Nephron progenitor cell (in vitro differentiated cells): ENCODE measurements around the gene CDKN2B-AS1.

Experiments
- DNase-seq: peaks from one replicate; pipeline ENCODE4 v3.0.0; 2021
- H3K27ac Mint-ChIP-seq: 2 replicates; pipeline ENCODE4 v1.8.0; 2021; ENCODE audit warnings: mild to moderate bottlenecking, moderate library complexity, mixed read lengths
- H3K27me3 Mint-ChIP-seq: 2 replicates; pipeline ENCODE4 v1.8.0; 2021; ENCODE audit warnings: mild to moderate bottlenecking, low read depth, mixed read lengths; ENCODE audit not compliant: poor library complexity
- H3K36me3 Mint-ChIP-seq: 2 replicates; pipeline ENCODE4 v1.8.0; 2021; ENCODE audit warnings: low read depth, mixed read lengths
- H3K4me1 Mint-ChIP-seq: 2 replicates; pipeline ENCODE4 v1.8.0; 2021; ENCODE audit warnings: mixed read lengths
- H3K4me3 Mint-ChIP-seq: 2 replicates; pipeline ENCODE4 v1.8.0; 2021; ENCODE audit warnings: mild to moderate bottlenecking, moderate library complexity, mixed read lengths
- H3K9me3 Mint-ChIP-seq: 2 replicates; pipeline ENCODE4 v1.8.0; 2021; ENCODE audit warnings: mild to moderate bottlenecking, moderate library complexity, mixed read lengths
- CTCF ChIP-seq: fragments of 200-600 bp; sonication (generic); IDR thresholded peaks from 2 replicates; pipeline ENCODE4 v1.5.0; 2021; ENCODE audit warnings: antibody characterized with exemption

Gene CDKN2B-AS1

GRCh38 chr9:22060831-22061383, 66.3 kb downstream of the CDKN2B-AS1 start:
- no peak for TF ChIP-seq CTCF
- DNase-seq = no peak
- H3K27ac Mint-ChIP-seq = no peak overlapping the region
- no peaks in the 10 kb centered on the region for H3K9me3 Mint-ChIP-seq
- H3K4me3 Mint-ChIP-seq = no peak overlapping the region
- H3K36me3 Mint-ChIP-seq = no peaks in the 10 kb centered on the region
- peaks cover 4% of the 10 kb centered on the region for H3K27me3 Mint-ChIP-seq
- no peaks in the 10 kb centered on the region for H3K4me1 Mint-ChIP-seq

GRCh38 chr9:22064957-22065356, 70.4 kb downstream of the CDKN2B-AS1 start:
- TF ChIP-seq CTCF = no peak
- H3K4me3 Mint-ChIP-seq = no peak overlapping the region

GRCh38 chr9:22065431-22066200, 71.0 kb downstream of the CDKN2B-AS1 start:
- H3K4me3 Mint-ChIP-seq = no peak overlapping the region
- DNase-seq = no peak
- H3K4me1 Mint-ChIP-seq = no peaks in the 10 kb centered on the region
- no peak overlapping the region for H3K27ac Mint-ChIP-seq
- H3K9me3 Mint-ChIP-seq = no peaks in the 10 kb centered on the region
- no peaks in the 10 kb centered on the region for H3K36me3 Mint-ChIP-seq
- TF ChIP-seq CTCF = no peak
- peaks cover 4% of the 10 kb centered on the region for H3K27me3 Mint-ChIP-seq

More at GRCh38 chr9:22064957-22065356, 70.4 kb downstream of the CDKN2B-AS1 start:
- H3K27ac Mint-ChIP-seq = no peak overlapping the region
- no peaks in the 10 kb centered on the region for H3K9me3 Mint-ChIP-seq
- no peaks in the 10 kb centered on the region for H3K4me1 Mint-ChIP-seq
- H3K36me3 Mint-ChIP-seq = no peaks in the 10 kb centered on the region
- DNase-seq = no peak
- H3K27me3 Mint-ChIP-seq = peaks cover 4% of the 10 kb centered on the region

- no peak for DNase-seq
- no peak overlapping the region for H3K4me3 Mint-ChIP-seq
- no peak for TF ChIP-seq CTCF
- H3K9me3 Mint-ChIP-seq = no peaks in the 10 kb centered on the region
- no peak overlapping the region for H3K27ac Mint-ChIP-seq
- no peaks in the 10 kb centered on the region for H3K4me1 Mint-ChIP-seq
- H3K27me3 Mint-ChIP-seq = peaks cover 4% of the 10 kb centered on the region
- H3K36me3 Mint-ChIP-seq = no peaks in the 10 kb centered on the region
Measured at GRCh38 chr9:22067196-22067595, 72.6 kb downstream of the CDKN2B-AS1 start.

- Mint-ChIP-seq H3K36me3 (no peaks in the 10 kb centered on the region), H3K9me3 (no peaks in the 10 kb centered on the region), H3K4me3 (no peak overlapping the region), H3K27ac (no peak overlapping the region), H3K27me3 (peaks cover 4% of the 10 kb centered on the region), H3K4me1 (no peaks in the 10 kb centered on the region)
- DNase-seq = no peak
- TF ChIP-seq CTCF = no peak
Measured at GRCh38 chr9:22068369-22068768, 73.8 kb downstream of the CDKN2B-AS1 start.

GRCh38 chr9:22073349-22073748, 78.8 kb downstream of the CDKN2B-AS1 start:
- Mint-ChIP-seq H3K9me3 (no peaks in the 10 kb centered on the region), H3K27ac (no peak overlapping the region), H3K36me3 (no peaks in the 10 kb centered on the region), H3K27me3 (no peaks in the 10 kb centered on the region), H3K4me1 (no peaks in the 10 kb centered on the region), H3K4me3 (no peak overlapping the region)
- TF ChIP-seq CTCF = no peak
- no peak for DNase-seq
